ENCODE measurements around the gene LRRC2. TPM values are rescaled to one million over a fixed set of nuclear protein-coding genes. Genes with fewer than 3 reads are reported as not detected.

LRRC2 gene
- total and polyA plus RNA-seq, 2 of the 13 experiments (the other 11 are each of a cell fraction or from before 2014, with no cell fraction given): 0.27 to 0.58 TPM

- TF ChIP-seq, protein P1, sequence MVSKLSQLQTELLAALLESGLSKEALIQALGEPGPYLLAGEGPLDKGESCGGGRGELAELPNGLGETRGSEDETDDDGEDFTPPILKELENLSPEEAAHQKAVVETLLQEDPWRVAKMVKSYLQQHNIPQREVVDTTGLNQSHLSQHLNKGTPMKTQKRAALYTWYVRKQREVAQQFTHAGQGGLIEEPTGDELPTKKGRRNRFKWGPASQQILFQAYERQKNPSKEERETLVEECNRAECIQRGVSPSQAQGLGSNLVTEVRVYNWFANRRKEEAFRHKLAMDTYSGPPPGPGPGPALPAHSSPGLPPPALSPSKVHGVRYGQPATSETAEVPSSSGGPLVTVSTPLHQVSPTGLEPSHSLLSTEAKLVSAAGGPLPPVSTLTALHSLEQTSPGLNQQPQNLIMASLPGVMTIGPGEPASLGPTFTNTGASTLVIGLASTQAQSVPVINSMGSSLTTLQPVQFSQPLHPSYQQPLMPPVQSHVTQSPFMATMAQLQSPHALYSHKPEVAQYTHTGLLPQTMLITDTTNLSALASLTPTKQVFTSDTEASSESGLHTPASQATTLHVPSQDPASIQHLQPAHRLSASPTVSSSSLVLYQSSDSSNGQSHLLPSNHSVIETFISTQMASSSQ (IDR thresholded peaks at IDR 0.05; ENCODE audit: low read depth): peak; percentile 97
- TF ChIP-seq, protein P1 (CRISPR knock-in tag; IDR thresholded peaks at IDR 0.05; ENCODE audit: borderline replicate concordance): peak; percentile 96
- TF ChIP-seq ZNF556 (CRISPR knock-in tag; IDR thresholded peaks at IDR 0.05; ENCODE audit: borderline replicate concordance): no peak
- no peak for TF ChIP-seq TEAD2 (CRISPR knock-in tag; IDR thresholded peaks at IDR 0.05)
- TF ChIP-seq ZSCAN9 (CRISPR knock-in tag; IDR thresholded peaks at IDR 0.05; ENCODE audit: borderline replicate concordance): peak; percentile 80; the same call in 1 of the 2 replicates
- TF ChIP-seq ZFX (CRISPR knock-in tag; IDR thresholded peaks at IDR 0.05; ENCODE audit: low read depth): peak; percentile 28; the same call in 1 of the 2 replicates
- no peak for TF ChIP-seq GRHL1 (CRISPR knock-in tag; conservative IDR thresholded peaks at IDR 0.05)
- TF ChIP-seq TAF1 (CRISPR knock-in tag; IDR thresholded peaks at IDR 0.05): no peak
- no peak for TF ChIP-seq GABPA (IDR thresholded peaks at IDR 0.05; ENCODE audit: low read depth, low read length)
- peak; percentile 27; the same call in 1 of the 2 replicates for TF ChIP-seq GABPA (CRISPR knock-in tag; IDR thresholded peaks at IDR 0.05; ENCODE audit: low read depth)
- no peak for TF ChIP-seq AGO2 (optimal IDR thresholded peaks at IDR 0.05; ENCODE audit: low read depth, low read length)
- no peak for TF ChIP-seq RFX1 (IDR thresholded peaks at IDR 0.05)
- TF ChIP-seq HCFC1 (IDR thresholded peaks at IDR 0.05; ENCODE audit: low read depth, low read length): no peak
- TF ChIP-seq RARG (CRISPR knock-in tag; IDR thresholded peaks at IDR 0.05; ENCODE audit: low read depth): no peak
- 0 out of 2 replicates have a peak, but pooled peaks have one; percentile 8 for TF ChIP-seq ZNF878 (CRISPR knock-in tag; IDR thresholded peaks at IDR 0.05)
- TF ChIP-seq SIN3A (IDR thresholded peaks at IDR 0.05; ENCODE audit: borderline replicate concordance, low read depth, low read length): no peak
- TF ChIP-seq ISL2 (CRISPR knock-in tag; IDR thresholded peaks at IDR 0.05): peak; percentile 58; the same call in 1 of the 2 replicates
- TF ChIP-seq ZNF644 (CRISPR knock-in tag; IDR thresholded peaks at IDR 0.05; ENCODE audit: low read depth): peak; percentile 42; the same call in 1 of the 2 replicates
- TF ChIP-seq MATR3 (CRISPR knock-in tag; IDR thresholded peaks at IDR 0.05): no peak
- TF ChIP-seq ZSCAN25 (CRISPR knock-in tag; IDR thresholded peaks at IDR 0.05): no peak
- TF ChIP-seq ZNF451 (CRISPR knock-in tag; IDR thresholded peaks at IDR 0.05): no peak
- TF ChIP-seq MED13 (CRISPR knock-in tag; IDR thresholded peaks at IDR 0.05): peak; percentile 53; the same call in 1 of the 2 replicates
- no peak for TF ChIP-seq SMARCE1 (IDR thresholded peaks at IDR 0.05; ENCODE audit: borderline replicate concordance)
- TF ChIP-seq ATAD3A (CRISPR knock-in tag; IDR thresholded peaks at IDR 0.05): no peak
Observed at GRCh38 chr3:46585799-46586693, 19.9 kb upstream of the LRRC2 start (continued).

All from HepG2 (cell line).